Measurements from ENCODE around the gene SPRYD7.
"Not testable (repeated sequence)": the region's sequence is repeated elsewhere in the genome, so short reads cannot be mapped to it uniquely, and the experiment has no call there.

Gene SPRYD7

GRCh38 chr13:49935171-49936074, 717 bp downstream of the SPRYD7 start:
- Histone ChIP-seq H3K4me3 (ENCODE audit: low read depth in 1 of 2, low read length in 2 of 2) (peak overlapping the region; percentile 92 to 95), H3K27me3 (ENCODE audit: control insufficient read depth in 1 of 2, insufficient read depth in 2 of 2, low read length in 2 of 2) (no peaks in the 10 kb centered on the region), H3K4me1 (ENCODE audit: control insufficient read depth in 1 of 2, insufficient read depth in 2 of 2, low read length in 2 of 2) (peaks cover 18 to 19% of the 10 kb centered on the region in 2 donors), H3K36me3 (ENCODE audit: control insufficient read depth in 1 of 2, insufficient read depth in 2 of 2, low read length in 2 of 2) (no peaks in the 10 kb centered on the region), H3K27ac (ENCODE audit: low read depth, low read length) (peak overlapping the region; percentile 86), H3K9me3 (ENCODE audit: control insufficient read depth in 1 of 2, low read length in 2 of 2) (no peaks in the 10 kb centered on the region), H3K9ac (ENCODE audit: low read depth in 1 of 2, low read length in 2 of 2) (peak overlapping the region; percentile 88 to 90)

DNA sequence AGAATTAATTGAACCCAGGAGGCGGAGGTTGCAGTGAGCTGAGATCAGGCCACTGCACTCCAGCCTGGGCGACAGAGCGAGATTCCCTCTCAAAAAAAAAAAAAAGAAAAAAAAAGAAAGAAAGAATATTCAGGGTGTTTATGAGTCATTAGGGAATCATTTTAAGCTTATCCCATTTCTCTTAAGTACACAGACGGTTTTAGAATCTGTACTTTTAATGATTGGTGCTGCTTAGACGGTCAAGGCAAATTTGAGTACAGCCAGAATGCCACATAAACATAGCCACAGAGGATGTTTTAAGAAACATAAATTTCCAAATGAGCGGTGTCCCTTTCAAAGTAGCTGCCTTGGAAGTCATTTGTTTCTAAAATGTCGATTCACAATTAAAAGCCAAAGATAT, 2.6 kb downstream of the SPRYD7 start:
- Histone ChIP-seq H3K27me3 (ENCODE audit: control insufficient read depth in 1 of 2, insufficient read depth in 2 of 2, low read length in 2 of 2) (no peaks in the 10 kb centered on the region), H3K9ac (ENCODE audit: low read depth in 1 of 2, low read length in 2 of 2) (no peak overlapping the region), H3K4me1 (ENCODE audit: control insufficient read depth in 1 of 2, insufficient read depth in 2 of 2, low read length in 2 of 2) (peaks cover 15 to 19% of the 10 kb centered on the region in 2 donors), H3K27ac (ENCODE audit: low read depth, low read length) (no peak overlapping the region), H3K9me3 (ENCODE audit: control insufficient read depth in 1 of 2, low read length in 2 of 2) (no peaks in the 10 kb centered on the region), H3K4me3 (ENCODE audit: low read depth in 1 of 2, low read length in 2 of 2) (no peak overlapping the region), H3K36me3 (ENCODE audit: control insufficient read depth in 1 of 2, insufficient read depth in 2 of 2, low read length in 2 of 2) (no peaks in the 10 kb centered on the region)

DNA sequence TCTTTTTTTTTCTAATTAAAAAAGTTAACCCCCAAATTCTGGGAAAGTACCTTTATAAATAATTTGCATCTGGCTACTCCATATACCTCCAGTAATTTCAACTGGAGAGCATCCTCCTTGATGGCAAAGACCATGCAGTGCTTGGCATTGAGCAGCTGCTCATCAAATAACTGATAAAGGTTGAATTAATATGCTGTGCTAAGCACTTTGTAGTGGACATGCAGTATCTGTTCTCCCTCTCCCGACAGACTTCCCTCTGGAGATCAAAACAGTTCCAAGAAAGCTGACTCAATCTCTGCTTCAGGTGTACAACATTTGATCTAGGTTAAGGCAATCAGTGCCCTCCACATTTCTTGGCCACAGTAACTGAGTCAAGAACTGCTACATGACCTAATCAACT, 3.3 kb downstream of the SPRYD7 start:
- Histone ChIP-seq H3K27me3 (ENCODE audit: control insufficient read depth in 1 of 2, insufficient read depth in 2 of 2, low read length in 2 of 2) (no peaks in the 10 kb centered on the region), H3K4me3 (ENCODE audit: low read depth in 1 of 2, low read length in 2 of 2) (no peak overlapping the region), H3K9ac (ENCODE audit: low read depth in 1 of 2, low read length in 2 of 2) (no peak overlapping the region), H3K9me3 (ENCODE audit: control insufficient read depth in 1 of 2, low read length in 2 of 2) (no peaks in the 10 kb centered on the region), H3K36me3 (ENCODE audit: control insufficient read depth in 1 of 2, insufficient read depth in 2 of 2, low read length in 2 of 2) (peaks cover 0 to 2% of the 10 kb centered on the region in 2 donors), H3K27ac (ENCODE audit: low read depth, low read length) (no peak overlapping the region), H3K4me1 (ENCODE audit: control insufficient read depth in 1 of 2, insufficient read depth in 2 of 2, low read length in 2 of 2) (peaks cover 9 to 14% of the 10 kb centered on the region in 2 donors)

DNA sequence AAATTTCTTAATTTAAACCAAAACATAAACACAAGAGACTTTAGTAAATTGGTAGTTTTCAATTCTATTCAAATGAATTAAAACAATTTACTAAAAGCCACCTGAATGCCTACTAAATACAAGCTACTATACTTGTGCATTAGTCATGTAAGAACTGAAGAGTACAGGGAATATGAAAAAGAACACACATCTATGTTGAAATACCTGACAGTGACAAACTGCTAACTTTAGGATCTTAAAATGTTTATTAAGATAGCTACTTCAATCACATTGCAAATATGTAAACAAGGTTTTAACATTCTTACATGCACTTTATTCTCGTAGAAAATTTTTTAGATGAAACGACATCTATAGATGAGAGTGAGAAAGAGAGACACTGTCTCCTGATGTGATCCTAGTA, 4.1 kb downstream of the SPRYD7 start:
- no peaks in the 10 kb centered on the region for H3K9me3 ChIP-seq (ENCODE audit: control insufficient read depth in 1 of 2, low read length in 2 of 2)
- peaks cover 7 to 10% of the 10 kb centered on the region in 2 donors for H3K4me1 ChIP-seq (ENCODE audit: control insufficient read depth in 1 of 2, insufficient read depth in 2 of 2, low read length in 2 of 2)
- H3K27me3 ChIP-seq (ENCODE audit: control insufficient read depth in 1 of 2, insufficient read depth in 2 of 2, low read length in 2 of 2): no peaks in the 10 kb centered on the region
- peaks cover 0 to 6% of the 10 kb centered on the region in 2 donors for H3K36me3 ChIP-seq (ENCODE audit: control insufficient read depth in 1 of 2, insufficient read depth in 2 of 2, low read length in 2 of 2)
- H3K9ac ChIP-seq (ENCODE audit: low read depth in 1 of 2, low read length in 2 of 2): no peak overlapping the region
- H3K27ac ChIP-seq (ENCODE audit: low read depth, low read length): no peak overlapping the region
- no peak overlapping the region for H3K4me3 ChIP-seq (ENCODE audit: low read depth in 1 of 2, low read length in 2 of 2)

GRCh38 chr13:49927755-49928154, 8.4 kb downstream of the SPRYD7 start:
- Histone ChIP-seq H3K4me1 (ENCODE audit: control insufficient read depth in 1 of 2, insufficient read depth in 2 of 2, low read length in 2 of 2) (no peaks in the 10 kb centered on the region), H3K9me3 (ENCODE audit: control insufficient read depth in 1 of 2, low read length in 2 of 2) (no peaks in the 10 kb centered on the region), H3K27me3 (ENCODE audit: control insufficient read depth in 1 of 2, insufficient read depth in 2 of 2, low read length in 2 of 2) (no peaks in the 10 kb centered on the region), H3K9ac (ENCODE audit: low read depth in 1 of 2, low read length in 2 of 2) (no peak overlapping the region), H3K27ac (ENCODE audit: low read depth, low read length) (no peak overlapping the region), H3K4me3 (ENCODE audit: low read depth in 1 of 2, low read length in 2 of 2) (no peak overlapping the region), H3K36me3 (ENCODE audit: control insufficient read depth in 1 of 2, insufficient read depth in 2 of 2, low read length in 2 of 2) (peaks cover 6% of the 10 kb centered on the region in 2 donors)

- Histone ChIP-seq H3K36me3 (ENCODE audit: control insufficient read depth in 1 of 2, insufficient read depth in 2 of 2, low read length in 2 of 2) (peaks cover 6 to 17% of the 10 kb centered on the region in 2 donors), H3K4me1 (ENCODE audit: control insufficient read depth in 1 of 2, insufficient read depth in 2 of 2, low read length in 2 of 2) (no peaks in the 10 kb centered on the region), H3K9ac (ENCODE audit: low read depth in 1 of 2, low read length in 2 of 2) (no peak overlapping the region), H3K4me3 (ENCODE audit: low read depth in 1 of 2, low read length in 2 of 2) (no peak overlapping the region), H3K27ac (ENCODE audit: low read depth, low read length) (no peak overlapping the region), H3K27me3 (ENCODE audit: control insufficient read depth in 1 of 2, insufficient read depth in 2 of 2, low read length in 2 of 2) (no peaks in the 10 kb centered on the region), H3K9me3 (ENCODE audit: control insufficient read depth in 1 of 2, low read length in 2 of 2) (no peaks in the 10 kb centered on the region)
These were observed 10.2 kb downstream of the SPRYD7 start for GRCh38 chr13:49925881-49926418.

GRCh38 chr13:49922301-49922700, 13.8 kb downstream of the SPRYD7 start:
- peaks cover 0 to 34% of the 10 kb centered on the region in 2 donors for H3K36me3 ChIP-seq (ENCODE audit: control insufficient read depth in 1 of 2, insufficient read depth in 2 of 2, low read length in 2 of 2)
- H3K9ac ChIP-seq (ENCODE audit: low read depth in 1 of 2, low read length in 2 of 2): no peak overlapping the region
- H3K27me3 ChIP-seq (ENCODE audit: control insufficient read depth in 1 of 2, insufficient read depth in 2 of 2, low read length in 2 of 2): no peaks in the 10 kb centered on the region

DNA sequence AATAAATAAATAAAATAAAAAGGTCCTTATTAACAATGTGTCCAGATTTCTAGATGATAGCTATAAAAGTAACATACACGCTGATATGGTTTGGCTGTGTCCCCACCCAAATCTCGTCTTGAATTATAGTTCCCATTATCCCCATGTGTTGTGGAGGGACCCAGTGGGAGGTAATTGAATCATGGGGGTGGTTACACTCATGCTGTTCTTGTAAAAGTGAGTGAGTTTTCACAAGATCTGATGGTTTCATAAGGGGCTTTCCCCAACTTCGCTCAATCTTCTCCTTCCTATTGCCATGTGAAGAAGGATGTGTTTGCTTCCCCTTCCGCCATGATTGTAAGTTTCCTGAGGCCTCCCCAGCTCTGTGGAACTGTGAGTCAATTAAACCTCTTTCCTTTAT, 15.2 kb downstream of the SPRYD7 start:
- H3K36me3 ChIP-seq (ENCODE audit: control insufficient read depth in 1 of 2, insufficient read depth in 2 of 2, low read length in 2 of 2): peaks cover 0 to 44% of the 10 kb centered on the region in 2 donors
- H3K9me3 ChIP-seq (ENCODE audit: control insufficient read depth in 1 of 2, low read length in 2 of 2); H3K27me3 ChIP-seq (ENCODE audit: control insufficient read depth in 1 of 2, insufficient read depth in 2 of 2, low read length in 2 of 2): not testable (repeated sequence)

More at GRCh38 chr13:49922301-49922700, 13.8 kb downstream of the SPRYD7 start:
- H3K4me1 ChIP-seq (ENCODE audit: control insufficient read depth in 1 of 2, insufficient read depth in 2 of 2, low read length in 2 of 2): no peaks in the 10 kb centered on the region
- no peaks in the 10 kb centered on the region for H3K9me3 ChIP-seq (ENCODE audit: control insufficient read depth in 1 of 2, low read length in 2 of 2)
- H3K27ac ChIP-seq (ENCODE audit: low read depth, low read length): no peak overlapping the region
- H3K4me3 ChIP-seq (ENCODE audit: low read depth in 1 of 2, low read length in 2 of 2): no peak overlapping the region

GRCh38 chr13:49918106-49918505, 18.0 kb downstream of the SPRYD7 start:
- not testable (repeated sequence) for H3K27ac ChIP-seq (ENCODE audit: low read depth, low read length); H3K9me3 ChIP-seq (ENCODE audit: control insufficient read depth in 1 of 2, low read length in 2 of 2); H3K9ac ChIP-seq (ENCODE audit: low read depth in 1 of 2, low read length in 2 of 2); H3K4me1 ChIP-seq (ENCODE audit: control insufficient read depth in 1 of 2, insufficient read depth in 2 of 2, low read length in 2 of 2); H3K4me3 ChIP-seq (ENCODE audit: low read depth in 1 of 2, low read length in 2 of 2); H3K27me3 ChIP-seq (ENCODE audit: control insufficient read depth in 1 of 2, insufficient read depth in 2 of 2, low read length in 2 of 2)
- H3K36me3 ChIP-seq (ENCODE audit: control insufficient read depth in 1 of 2, insufficient read depth in 2 of 2, low read length in 2 of 2): peaks cover 0 to 46% of the 10 kb centered on the region in 2 donors

More for the DNA sequence above, 15.2 kb downstream of the SPRYD7 start:
- not testable (repeated sequence) for H3K27ac ChIP-seq (ENCODE audit: low read depth, low read length); H3K4me1 ChIP-seq (ENCODE audit: control insufficient read depth in 1 of 2, insufficient read depth in 2 of 2, low read length in 2 of 2); H3K4me3 ChIP-seq (ENCODE audit: low read depth in 1 of 2, low read length in 2 of 2); H3K9ac ChIP-seq (ENCODE audit: low read depth in 1 of 2, low read length in 2 of 2)

DNA sequence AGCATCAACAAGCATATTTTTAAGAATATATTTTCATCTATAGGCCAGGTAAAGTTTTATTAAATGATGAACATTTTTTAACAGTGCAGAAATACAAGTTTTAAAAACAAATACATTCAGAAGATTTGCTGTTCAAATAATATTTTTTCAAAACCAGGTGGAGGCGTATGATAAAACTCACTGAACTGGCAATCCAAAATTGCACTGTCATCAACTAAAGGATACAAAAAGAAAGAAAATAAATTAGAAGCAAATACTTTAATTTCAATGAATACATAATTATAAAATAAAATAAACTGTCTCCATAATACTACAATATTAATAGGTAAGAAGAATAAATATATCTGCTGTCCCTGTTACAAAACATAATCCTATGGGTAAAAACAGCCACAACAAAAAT, 21.2 kb downstream of the SPRYD7 start:
- Histone ChIP-seq H3K9ac (ENCODE audit: low read depth in 1 of 2, low read length in 2 of 2) (no peak overlapping the region), H3K36me3 (ENCODE audit: control insufficient read depth in 1 of 2, insufficient read depth in 2 of 2, low read length in 2 of 2) (peaks cover 0 to 28% of the 10 kb centered on the region in 2 donors), H3K4me1 (ENCODE audit: control insufficient read depth in 1 of 2, insufficient read depth in 2 of 2, low read length in 2 of 2) (no peaks in the 10 kb centered on the region), H3K27me3 (ENCODE audit: control insufficient read depth in 1 of 2, insufficient read depth in 2 of 2, low read length in 2 of 2) (no peaks in the 10 kb centered on the region), H3K9me3 (ENCODE audit: control insufficient read depth in 1 of 2, low read length in 2 of 2) (no peaks in the 10 kb centered on the region), H3K4me3 (ENCODE audit: low read depth in 1 of 2, low read length in 2 of 2) (no peak overlapping the region), H3K27ac (ENCODE audit: low read depth, low read length) (no peak overlapping the region)

All from duodenal mucosa (tissue), 2 donors.